ENCODE measurements around the gene ZNF568.
A peak's percentile ranks its signal among the peaks of the same experiment; 100 is the strongest.

DNA sequence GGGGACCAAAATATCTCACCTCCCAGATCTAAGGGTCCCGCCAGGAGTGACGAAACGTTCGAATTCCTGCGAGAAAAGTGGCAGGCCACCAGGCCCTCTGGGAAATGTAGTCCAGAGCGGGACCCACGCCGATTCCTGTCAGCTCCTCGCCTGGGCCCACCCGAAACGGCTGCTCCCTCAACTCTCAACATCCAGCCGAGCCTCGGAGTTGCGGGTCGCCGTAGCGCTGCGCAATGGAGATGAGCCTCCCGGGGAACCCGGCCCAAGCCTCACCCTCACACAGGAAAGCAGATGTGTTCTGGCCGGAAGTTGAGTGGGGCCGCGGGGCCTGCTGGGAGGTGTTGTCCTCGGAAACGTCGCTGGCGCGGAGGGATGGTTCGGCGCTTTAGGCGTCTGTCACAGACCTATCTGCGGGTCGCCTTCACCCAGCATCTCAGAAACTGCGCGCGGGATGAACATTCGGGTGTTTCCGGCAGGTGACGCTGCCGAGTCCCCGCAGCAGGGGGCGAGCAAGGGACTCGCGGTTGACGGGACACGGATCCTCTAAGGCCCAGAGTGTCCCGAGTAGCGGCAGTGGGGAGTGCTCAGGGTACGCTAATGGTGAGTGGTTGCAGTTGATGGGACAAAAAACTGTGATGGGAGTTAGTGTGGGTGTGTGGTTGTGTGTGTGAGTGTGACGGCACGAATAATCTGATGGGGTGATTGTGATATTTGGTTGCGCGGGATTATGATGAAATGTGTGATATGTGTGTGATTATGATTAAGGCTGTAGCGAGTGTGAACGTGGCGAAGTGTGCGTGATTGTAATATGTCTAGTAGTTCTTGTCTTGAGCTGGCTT is at the start of gene ZNF568, which contains the start of gene ZNF829:
- TF ChIP-seq, protein P1, sequence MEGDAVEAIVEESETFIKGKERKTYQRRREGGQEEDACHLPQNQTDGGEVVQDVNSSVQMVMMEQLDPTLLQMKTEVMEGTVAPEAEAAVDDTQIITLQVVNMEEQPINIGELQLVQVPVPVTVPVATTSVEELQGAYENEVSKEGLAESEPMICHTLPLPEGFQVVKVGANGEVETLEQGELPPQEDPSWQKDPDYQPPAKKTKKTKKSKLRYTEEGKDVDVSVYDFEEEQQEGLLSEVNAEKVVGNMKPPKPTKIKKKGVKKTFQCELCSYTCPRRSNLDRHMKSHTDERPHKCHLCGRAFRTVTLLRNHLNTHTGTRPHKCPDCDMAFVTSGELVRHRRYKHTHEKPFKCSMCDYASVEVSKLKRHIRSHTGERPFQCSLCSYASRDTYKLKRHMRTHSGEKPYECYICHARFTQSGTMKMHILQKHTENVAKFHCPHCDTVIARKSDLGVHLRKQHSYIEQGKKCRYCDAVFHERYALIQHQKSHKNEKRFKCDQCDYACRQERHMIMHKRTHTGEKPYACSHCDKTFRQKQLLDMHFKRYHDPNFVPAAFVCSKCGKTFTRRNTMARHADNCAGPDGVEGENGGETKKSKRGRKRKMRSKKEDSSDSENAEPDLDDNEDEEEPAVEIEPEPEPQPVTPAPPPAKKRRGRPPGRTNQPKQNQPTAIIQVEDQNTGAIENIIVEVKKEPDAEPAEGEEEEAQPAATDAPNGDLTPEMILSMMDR (IDR thresholded peaks at IDR 0.05) = peak in 2 of 3 donors; percentile 47
- no peak for TF ChIP-seq POLR2A (IDR thresholded peaks at IDR 0.05)
- TF ChIP-seq POLR2AphosphoS5 (IDR thresholded peaks at IDR 0.05) = peak; percentile 66 to 81 (median 77)
